Thyroid gland (tissue), 4 donors: Measurements from ENCODE around the gene SYNGAP1. TPM values are rescaled to one million over a fixed set of nuclear protein-coding genes. Genes with fewer than 3 reads are reported as not detected.

Experiments used
- DNase-seq, 2 donors: peaks; one replicate each; pipeline ENCODE4 v3.0.0-alpha.2; 2019
- H3K27ac ChIP-seq, 3 donors: fragments of 200-600 bp; sonication (generic); 1 replicate in 2 of 3; 2 replicates in 1 of 3; pipeline ENCODE4 v1.5.1; 2016 to 2019; ENCODE audit warnings: mild to moderate bottlenecking in 1 of 3, moderate library complexity in 1 of 3
- H3K27me3 ChIP-seq: fragments of 200-600 bp; sonication (generic); one replicate; pipeline ENCODE4 v1.5.1; 2019
- H3K36me3 ChIP-seq, 2 donors: fragments of 200-600 bp; sonication (generic); one replicate each; pipeline ENCODE4 v1.5.1; 2016 to 2019
- H3K4me1 ChIP-seq, 2 donors: fragments of 200-600 bp; sonication (generic); one replicate each; pipeline ENCODE4 v1.5.1; 2017 to 2019
- H3K4me3 ChIP-seq, 3 donors: fragments of 200-600 bp; sonication (generic); replicated peaks in 1 of 3; 1 replicate in 2 of 3; 2 replicates in 1 of 3; pipeline ENCODE4 v1.5.1; 2016; ENCODE audit warnings: mild to moderate bottlenecking in 1 of 3
- H3K9me3 ChIP-seq: fragments of 200-600 bp; sonication (generic); one replicate; pipeline ENCODE4 v1.5.1; 2017
- POLR2A ChIP-seq, 2 donors: fragments of 450-650 bp; IDR thresholded peaks; one replicate each; pipeline ENCODE4 v1.6.1; 2017; ENCODE audit warnings: antibody characterized with exemption in 2 of 2, mild to moderate bottlenecking in 2 of 2, moderate library complexity in 1 of 2
- WGBS, 2 donors: methylation state at CpG; one replicate each; pipeline ENCODE4 v1.1.5; 2017; 5-methylcytosine and 5-hydroxymethylcytosine counted together
- intact Hi-C: fragments of 100-400 bp; cut with DNase I; formaldehyde crosslinking; loops from one replicate; pipeline ENCODE4 v1.15.1; 2023
- total RNA-seq, 4 donors: library from RNA; depleted of rRNA; stranded (reverse); fragments of >200 nt; gene quantifications; one replicate each; pipeline ENCODE4 v1.2.3, GENCODE V29; 2016
- TF ChIP-seq, protein P1 (sequence below), 6 experiments: fragments of 200-600 bp in 3 of 6; fragments of 450-650 bp in 3 of 6; sonication (generic) in 3 of 6; IDR thresholded peaks; one replicate each; pipeline ENCODE4 v1.5.1; 2016 to 2019; ENCODE audit warnings: antibody characterized with exemption in 6 of 6, mild to moderate bottlenecking in 2 of 6, inconsistent platforms in 1 of 6, moderate library complexity in 1 of 6

SYNGAP1 gene
- total RNA-seq, 4 donors from 2014 or later = 10.0 to 15.3 (median 12.2) TPM

DNA sequence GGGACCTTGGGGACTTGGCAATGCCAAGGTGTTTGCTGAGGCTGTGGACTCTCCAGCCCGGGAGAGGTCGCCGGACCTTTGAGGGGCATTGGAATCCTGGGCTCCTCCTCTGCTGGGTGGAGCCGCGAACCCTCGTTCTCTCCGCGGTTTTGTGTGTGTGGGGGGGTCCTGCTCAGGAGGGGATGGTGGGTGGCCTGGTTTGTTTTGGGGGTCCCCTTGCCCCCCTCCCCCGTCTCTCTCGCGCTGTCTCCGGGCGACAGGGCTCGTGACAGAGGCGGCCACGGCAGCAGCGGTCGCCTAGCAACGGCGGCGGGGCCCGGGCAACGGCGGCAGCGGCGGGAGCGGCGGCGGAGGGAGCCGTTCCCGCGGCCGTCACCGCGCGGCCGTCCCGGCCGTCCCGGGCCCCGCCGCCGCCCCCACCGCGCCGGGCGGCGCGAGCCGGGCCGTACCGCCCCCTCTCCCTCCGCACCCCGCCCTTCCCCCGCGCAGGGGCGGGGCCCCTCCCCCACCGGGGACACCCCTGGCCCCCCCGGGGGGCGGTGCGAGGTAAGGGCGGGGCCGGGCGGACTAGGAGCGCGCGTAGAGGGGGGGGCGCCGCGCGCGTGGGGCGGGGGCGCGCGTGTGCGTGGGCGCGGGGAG lies 7.8 kb downstream of the SYNGAP1 start:
- TF ChIP-seq, protein P1, sequence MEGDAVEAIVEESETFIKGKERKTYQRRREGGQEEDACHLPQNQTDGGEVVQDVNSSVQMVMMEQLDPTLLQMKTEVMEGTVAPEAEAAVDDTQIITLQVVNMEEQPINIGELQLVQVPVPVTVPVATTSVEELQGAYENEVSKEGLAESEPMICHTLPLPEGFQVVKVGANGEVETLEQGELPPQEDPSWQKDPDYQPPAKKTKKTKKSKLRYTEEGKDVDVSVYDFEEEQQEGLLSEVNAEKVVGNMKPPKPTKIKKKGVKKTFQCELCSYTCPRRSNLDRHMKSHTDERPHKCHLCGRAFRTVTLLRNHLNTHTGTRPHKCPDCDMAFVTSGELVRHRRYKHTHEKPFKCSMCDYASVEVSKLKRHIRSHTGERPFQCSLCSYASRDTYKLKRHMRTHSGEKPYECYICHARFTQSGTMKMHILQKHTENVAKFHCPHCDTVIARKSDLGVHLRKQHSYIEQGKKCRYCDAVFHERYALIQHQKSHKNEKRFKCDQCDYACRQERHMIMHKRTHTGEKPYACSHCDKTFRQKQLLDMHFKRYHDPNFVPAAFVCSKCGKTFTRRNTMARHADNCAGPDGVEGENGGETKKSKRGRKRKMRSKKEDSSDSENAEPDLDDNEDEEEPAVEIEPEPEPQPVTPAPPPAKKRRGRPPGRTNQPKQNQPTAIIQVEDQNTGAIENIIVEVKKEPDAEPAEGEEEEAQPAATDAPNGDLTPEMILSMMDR (IDR thresholded peaks at IDR 0.05) = no peak
- TF ChIP-seq POLR2A (IDR thresholded peaks at IDR 0.05) = peak in 1 of 2 donors; percentile 22
- peak overlapping the region in 2 of 3 donors; percentile 20 to 43 for H3K4me3 ChIP-seq
- no peaks in the 10 kb centered on the region for H3K27me3 ChIP-seq
- WGBS, 2 donors = 0% methylated on average over 7 of the region's 79 CpGs
- peaks cover 26 to 34% of the 10 kb centered on the region in 2 donors for H3K4me1 ChIP-seq
- H3K9me3 ChIP-seq = no peaks in the 10 kb centered on the region
- intact Hi-C loops = loop anchor here (10.0 kb wide), 1 partner anchor 223 kb away; the partner anchor contains the start of genes HSD17B8, RING1, RXRB and SLC39A7
- peak; percentile 57 to 63 for DNase-seq
- peak overlapping the region in 2 of 3 donors; percentile 95 for H3K27ac ChIP-seq
- H3K36me3 ChIP-seq = no peaks in the 10 kb centered on the region

DNA sequence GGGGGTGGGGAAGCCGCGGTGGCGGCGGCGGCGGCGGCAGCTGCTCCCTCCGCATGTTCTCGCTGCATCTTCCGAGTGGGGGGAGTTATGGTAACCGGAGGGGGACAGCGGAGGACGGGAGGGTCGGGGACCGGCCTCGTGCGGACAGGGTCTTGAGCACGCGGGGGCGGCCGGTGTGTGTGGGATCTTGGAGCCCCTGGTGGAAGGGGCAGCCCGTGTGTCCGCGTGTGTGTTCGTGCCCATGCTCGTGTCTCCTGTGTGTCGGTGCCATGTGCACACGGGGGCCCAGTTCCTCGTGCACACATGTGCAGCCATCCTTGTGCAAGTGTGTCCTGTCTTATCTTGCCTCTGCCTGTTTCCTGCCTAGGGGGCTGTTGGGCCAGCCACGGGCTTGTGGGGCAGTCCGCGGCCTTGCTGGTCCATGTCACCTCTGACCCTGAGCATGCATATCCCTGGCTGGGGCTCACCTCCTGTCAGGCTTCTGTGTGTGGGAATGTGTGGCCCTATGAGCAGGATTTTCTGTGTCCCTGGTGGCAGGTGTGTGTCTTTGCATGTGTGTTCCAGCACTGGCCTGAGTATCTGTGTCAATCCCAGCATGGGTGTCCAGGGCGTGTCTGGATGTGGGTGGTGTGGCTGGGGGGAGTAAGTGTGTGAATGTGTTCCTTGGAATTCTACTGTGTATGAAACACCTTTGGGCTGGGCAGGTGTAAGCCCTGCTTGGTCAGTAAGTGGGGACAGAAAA lies 8.5 kb downstream of the SYNGAP1 start:
- H3K36me3 ChIP-seq = no peaks in the 10 kb centered on the region
- H3K27me3 ChIP-seq = no peaks in the 10 kb centered on the region
- peak; percentile 28 to 29 for DNase-seq
- H3K4me1 ChIP-seq = peaks cover 26 to 34% of the 10 kb centered on the region in 2 donors
- WGBS, 2 donors = 4 to 9% methylated on average over 12 to 30 of the region's 33 CpGs
- no peaks in the 10 kb centered on the region for H3K9me3 ChIP-seq
- peak overlapping the region in 2 of 3 donors; percentile 1 to 27 for H3K27ac ChIP-seq
- peak overlapping the region in 2 of 3 donors; percentile 32 to 43 for H3K4me3 ChIP-seq
- intact Hi-C loops = loop anchor here (10.0 kb wide), 1 partner anchor 224 kb away; the partner anchor contains the start of genes HSD17B8, RING1, RXRB and SLC39A7
- TF ChIP-seq, protein P1 (IDR thresholded peaks at IDR 0.05) = peak in 4 of 6 experiments; percentile 13 to 50 (median 30)
- no peak for TF ChIP-seq POLR2A (IDR thresholded peaks at IDR 0.05)

DNA sequence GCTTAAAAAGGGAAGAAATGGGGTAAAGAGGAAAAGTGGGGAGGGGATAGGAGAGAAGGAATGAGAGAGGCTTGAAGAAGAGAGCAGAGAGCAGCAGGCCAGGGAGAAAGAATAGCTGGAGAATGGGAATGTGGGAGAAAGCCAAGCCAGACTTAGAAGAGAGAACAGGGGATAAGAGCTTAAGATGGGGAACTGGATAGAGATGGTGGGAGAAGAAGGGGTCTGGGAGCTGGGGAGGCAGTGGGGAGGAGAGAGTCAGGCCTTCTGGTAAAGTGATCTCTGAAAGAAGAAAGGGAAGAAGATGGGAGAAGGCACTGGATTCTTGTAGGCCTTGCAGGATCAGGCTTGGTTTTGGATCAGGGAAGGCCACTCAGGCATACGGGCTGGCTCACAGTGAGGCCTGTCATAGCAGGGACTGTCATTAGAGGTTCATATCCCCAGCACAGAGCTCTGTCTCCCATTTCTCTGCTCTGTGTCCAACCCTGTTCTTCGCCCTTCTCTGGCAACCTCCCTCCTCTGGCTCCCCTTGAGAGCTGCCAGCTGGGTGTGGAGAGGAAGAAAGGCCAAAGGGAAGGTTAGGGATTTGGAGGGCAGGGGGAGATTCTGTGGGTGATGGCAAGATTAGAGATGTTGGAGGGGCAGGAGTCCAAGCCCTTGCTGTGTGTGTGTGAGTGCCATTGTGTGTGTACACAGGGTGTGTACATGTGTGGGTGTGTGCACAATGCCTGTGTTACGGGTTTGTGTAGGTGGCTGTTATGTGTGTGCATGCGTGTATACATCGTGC lies 9.3 kb downstream of the SYNGAP1 start:
- Histone ChIP-seq H3K27ac (peak overlapping the region in 2 of 3 donors; percentile 1 to 27), H3K4me1 (peaks cover 26 to 34% of the 10 kb centered on the region in 2 donors)

DNA sequence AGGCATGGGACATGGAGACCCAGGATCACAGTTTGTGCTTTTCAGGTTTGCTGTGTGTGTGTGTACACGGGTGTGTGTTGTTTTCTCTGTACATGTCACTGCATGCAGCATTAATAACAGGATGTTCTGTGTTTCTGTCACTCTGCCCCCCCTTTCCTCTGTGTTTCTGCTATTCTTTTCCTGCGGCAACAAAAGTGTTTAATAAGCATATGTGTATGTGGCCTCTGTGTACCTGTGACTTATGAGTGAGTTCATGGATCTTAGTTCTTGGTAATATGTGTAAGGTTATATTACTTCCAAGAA lies 9.8 kb downstream of the SYNGAP1 start:
- Histone ChIP-seq H3K4me1 (peaks cover 22 to 29% of the 10 kb centered on the region in 2 donors), H3K4me3 (no peak overlapping the region), H3K36me3 (no peaks in the 10 kb centered on the region), H3K9me3 (no peaks in the 10 kb centered on the region), H3K27ac (no peak overlapping the region), H3K27me3 (no peaks in the 10 kb centered on the region)
- intact Hi-C loops = loop anchor here (10.0 kb wide), 1 partner anchor 225 kb away; the partner anchor contains the start of genes HSD17B8, RING1, RXRB and SLC39A7
- DNase-seq = no peak
- 62 to 67% methylated on average over 2 of the region's 2 CpGs for WGBS, 2 donors
- TF ChIP-seq, protein P1 (IDR thresholded peaks at IDR 0.05) = no peak
- no peak for TF ChIP-seq POLR2A (IDR thresholded peaks at IDR 0.05)

More for the DNA sequence above, 9.3 kb downstream of the SYNGAP1 start:
- TF ChIP-seq, protein P1 (IDR thresholded peaks at IDR 0.05) = no peak
- no peak for TF ChIP-seq POLR2A (IDR thresholded peaks at IDR 0.05)
- 68 to 81% methylated on average over 5 of the region's 5 CpGs for WGBS, 2 donors
- H3K4me3 ChIP-seq = peak overlapping the region in 1 of 3 donors; percentile 43
- no peaks in the 10 kb centered on the region for H3K27me3 ChIP-seq
- intact Hi-C loops = loop anchor here (10.0 kb wide), 1 partner anchor 224 kb away; the partner anchor contains the start of genes HSD17B8, RING1, RXRB and SLC39A7
- DNase-seq = no peak
- H3K36me3 ChIP-seq = no peaks in the 10 kb centered on the region
- H3K9me3 ChIP-seq = no peaks in the 10 kb centered on the region
